HG02885 (cell line): ENCODE measurements around the gene PANK3.
"Not testable (repeated sequence)": the region's sequence is repeated elsewhere in the genome, so short reads cannot be mapped to it uniquely, and the experiment has no call there.

Experiments used
- ATAC-seq: cut with Tn5 transposase; IDR thresholded peaks from one replicate; pipeline ENCODE4 v1.9.1; 2021; ENCODE audit warnings: mild to moderate bottlenecking; ENCODE audit not compliant: unreplicated experiment, poor library complexity

Gene PANK3

DNA sequence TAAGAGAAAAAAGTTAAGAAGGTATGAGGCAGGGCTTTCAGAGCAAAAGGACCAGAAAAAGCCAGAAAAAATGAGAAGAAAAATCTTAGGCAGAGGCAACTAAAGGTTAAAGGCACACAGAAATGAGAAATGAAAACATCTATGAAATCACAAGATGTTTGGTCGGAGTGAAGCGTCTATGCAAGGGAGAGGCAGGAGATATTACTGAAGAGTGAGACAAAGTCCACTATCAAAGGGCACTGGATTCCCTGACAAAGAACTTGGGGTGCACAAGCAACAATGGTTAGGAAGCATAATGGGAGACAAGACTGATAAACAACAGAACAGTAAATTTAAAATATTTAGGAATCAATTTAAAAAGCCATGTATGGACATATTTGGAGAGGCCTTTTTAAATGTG is 16.9 kb downstream of the PANK3 start:
- no peak for ATAC-seq

DNA sequence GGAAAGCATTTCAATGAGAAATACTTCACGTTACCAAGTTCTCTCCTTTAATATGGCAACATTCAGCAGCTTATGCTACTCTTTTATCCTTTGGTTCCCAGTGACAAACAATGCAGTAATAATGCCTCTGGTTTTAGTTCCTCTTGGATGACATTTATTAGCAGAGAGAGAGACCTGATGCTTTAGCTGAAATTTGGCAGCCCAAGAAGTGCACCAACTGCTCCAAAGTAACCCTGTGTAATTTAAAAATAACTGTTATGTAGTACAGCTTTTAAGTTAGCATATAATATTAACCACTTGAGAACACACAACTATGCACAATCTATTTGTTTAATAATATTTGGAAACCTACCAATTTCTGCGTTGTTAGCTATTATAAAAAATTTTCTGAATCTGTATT is 21.8 kb downstream of the PANK3 start:
- ATAC-seq: no peak

DNA sequence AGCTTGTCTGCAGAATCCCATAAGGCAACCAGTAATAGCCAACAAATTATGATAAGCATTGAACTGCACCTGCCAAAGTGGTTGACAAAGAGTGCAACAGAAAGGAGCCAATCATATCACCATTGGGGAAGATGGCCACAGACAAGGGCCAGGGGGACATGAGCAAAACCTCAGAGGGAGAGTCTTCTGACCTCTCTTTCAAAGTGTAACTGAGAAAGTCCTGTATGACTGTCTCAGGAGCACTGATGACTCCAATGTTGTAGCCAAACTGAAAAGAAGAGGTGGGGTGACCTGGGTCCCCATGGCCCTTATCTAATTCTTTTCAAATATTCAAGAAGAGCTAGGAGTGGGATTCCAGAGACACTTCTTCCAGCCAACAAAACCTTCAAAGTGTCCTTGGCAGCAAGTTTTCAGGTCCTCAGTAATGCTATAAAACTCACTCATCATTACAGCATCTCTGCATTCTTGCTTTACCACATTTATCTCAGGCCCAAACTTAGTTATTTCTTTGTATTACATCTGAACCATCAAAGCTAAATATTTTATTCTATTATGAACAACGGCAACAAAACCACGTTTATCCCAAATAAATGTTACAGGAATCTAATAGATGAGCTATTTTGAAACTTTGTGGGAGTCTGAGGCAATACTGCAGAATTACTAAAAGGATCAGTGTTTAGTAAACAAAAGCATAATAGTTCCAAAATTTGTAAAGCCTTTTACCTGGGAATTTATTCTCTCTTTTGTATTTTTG is 25.6 kb downstream of the PANK3 start:
- no peak for ATAC-seq

DNA sequence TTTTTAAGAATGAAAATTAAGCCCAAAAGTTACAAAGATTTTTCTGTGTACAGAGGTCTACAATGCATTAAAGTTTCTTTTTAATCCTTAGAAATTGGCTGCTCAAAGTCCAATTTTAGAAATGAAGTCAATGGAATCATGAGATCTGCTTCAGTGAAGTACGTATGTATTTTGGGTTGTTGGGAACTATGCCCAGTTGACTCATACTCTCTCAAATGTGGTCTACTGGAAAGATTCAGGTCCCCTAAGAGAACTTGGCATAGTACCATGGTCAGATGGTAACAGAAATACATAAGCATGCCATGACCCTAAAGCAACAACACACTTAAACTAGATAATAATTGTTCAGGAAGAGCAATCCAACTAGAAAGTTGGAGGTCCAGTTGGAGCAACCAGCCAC is 27.0 kb downstream of the PANK3 start:
- no peak for ATAC-seq

GRCh38 chr5:168550656-168551055 is 28.5 kb downstream of the PANK3 start:
- ATAC-seq: no peak

DNA sequence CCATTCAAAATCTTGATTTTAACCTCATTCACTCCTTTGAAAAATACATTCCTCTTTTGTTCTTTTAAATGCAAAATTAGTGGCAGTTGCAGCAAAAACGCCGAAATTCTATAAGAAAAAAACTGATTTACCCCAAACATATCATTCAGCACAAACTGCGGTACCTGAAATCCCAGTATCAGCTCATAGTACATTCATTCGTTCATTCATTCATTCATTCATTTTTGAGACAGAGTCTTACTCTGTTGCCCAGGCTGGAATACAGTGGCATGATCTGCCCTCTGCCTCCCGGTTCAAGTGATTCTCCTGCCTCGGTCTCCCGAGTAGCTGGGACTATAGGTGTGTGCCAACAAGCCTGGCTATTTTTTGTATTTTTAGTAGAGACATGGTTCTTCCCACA is 29.6 kb downstream of the PANK3 start:
- no peak for ATAC-seq

GRCh38 chr5:168537176-168537575 is 42.0 kb downstream of the PANK3 start:
- ATAC-seq: no peak

- ATAC-seq: not testable (repeated sequence)
These were observed 44.8 kb downstream of the PANK3 start for GRCh38 chr5:168534351-168534750.

DNA sequence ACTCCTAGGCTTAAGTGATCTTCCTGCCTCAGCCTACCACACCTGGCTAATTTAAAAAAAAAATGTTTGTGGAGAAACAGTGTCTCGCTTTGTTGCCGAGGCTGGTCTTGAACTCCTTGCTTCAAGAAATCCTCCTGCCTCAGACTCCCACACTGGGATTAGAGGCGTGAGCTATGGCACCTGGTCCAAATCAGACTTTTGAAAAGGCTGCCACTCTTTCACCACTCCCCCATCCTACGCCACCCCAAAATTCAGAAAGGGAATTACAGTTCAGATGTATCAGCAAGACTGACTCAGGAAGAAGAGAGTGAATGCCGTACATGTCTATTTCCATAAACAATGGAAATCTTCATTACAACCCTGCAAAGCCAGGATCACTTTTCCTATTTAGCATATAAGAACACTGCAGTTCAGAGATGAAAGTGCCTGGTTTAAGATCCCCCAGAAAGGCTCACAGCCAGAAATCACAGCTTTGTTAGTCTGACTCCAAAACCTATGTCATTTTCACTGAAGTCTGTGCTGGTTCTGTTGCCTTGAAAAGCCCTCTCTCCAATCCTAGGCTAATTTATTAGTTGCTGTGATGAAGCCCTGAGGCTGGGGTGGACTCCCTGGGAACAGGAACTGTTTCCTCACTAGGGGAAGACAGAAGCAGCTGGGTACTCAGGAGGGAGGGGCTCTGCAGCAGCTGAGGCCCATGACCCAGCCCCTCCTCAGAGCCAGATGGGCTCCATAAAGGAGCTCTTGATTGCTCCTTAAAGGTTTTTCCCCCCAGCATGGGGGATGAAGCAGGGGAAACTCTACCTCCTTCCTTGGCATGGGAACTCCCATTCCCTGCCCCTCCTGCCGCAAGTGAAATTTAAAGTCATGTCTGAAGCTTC is 46.9 kb downstream of the PANK3 start:
- ATAC-seq: no peak

GRCh38 chr5:168531191-168531590 is 48.0 kb downstream of the PANK3 start:
- ATAC-seq: no peak

DNA sequence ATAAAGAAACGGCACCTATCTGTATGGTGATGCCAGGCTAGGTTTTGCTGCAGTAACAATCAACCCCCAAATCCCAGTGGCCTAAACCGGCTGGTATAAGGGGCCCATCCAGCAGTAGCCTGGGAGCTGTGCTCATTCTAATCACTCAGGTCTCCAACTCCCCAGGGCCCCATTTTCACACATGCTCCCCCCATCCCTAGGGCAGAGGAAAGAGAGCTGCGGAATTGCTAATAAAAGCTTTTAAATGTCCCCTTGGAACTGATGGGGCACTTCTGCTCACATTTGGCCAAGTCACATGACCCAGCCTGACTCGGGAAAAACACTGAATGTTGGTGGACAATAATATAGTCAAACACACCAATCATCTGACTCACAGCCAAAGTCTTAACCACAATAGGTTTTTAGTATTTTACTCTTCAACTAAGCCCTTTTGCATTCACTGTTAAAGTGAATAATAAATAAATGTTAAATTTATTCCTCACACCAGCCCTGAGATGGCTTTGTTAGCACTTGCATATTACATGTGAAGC is 48.5 kb downstream of the PANK3 start:
- no peak for ATAC-seq

- no peak for ATAC-seq
These were observed 49.6 kb downstream of the PANK3 start for GRCh38 chr5:168529374-168530234.

GRCh38 chr5:168528521-168529373 is 50.4 kb downstream of the PANK3 start, which contains the start of gene FBLL1:
Gene FBLL1 (plus strand): TSS chr5:168529305. CDS start chr5:168529505, 200 bp downstream.
- no peak for ATAC-seq

DNA sequence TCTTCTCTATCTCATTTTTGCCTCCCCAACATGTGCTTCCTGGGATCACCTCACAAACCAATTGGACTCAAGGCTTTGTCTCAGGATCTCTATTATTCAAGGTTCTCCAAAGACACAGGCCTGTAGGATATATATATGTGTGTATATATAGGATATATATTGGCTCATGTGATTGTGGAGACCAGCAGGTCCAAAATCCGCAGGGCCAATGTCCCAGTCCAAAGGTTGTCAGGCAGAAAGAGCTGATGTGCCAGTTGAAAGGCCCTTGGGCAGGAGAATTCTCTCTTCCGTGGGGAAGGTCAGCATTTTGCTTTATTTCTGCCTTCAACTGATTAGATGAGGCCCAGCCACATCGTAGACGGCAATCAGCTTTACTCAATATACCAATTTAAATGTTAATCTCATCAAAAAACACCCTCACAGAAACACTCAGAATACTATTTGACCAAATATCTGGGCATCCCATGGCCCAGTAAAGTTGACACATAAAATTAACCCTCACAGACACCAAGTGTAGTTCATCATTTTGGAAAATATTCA is 51.3 kb downstream of the PANK3 start:
- ATAC-seq: no peak

GRCh38 chr5:168525856-168526255 is 53.3 kb downstream of the PANK3 start:
- no peak for ATAC-seq

GRCh38 chr5:168513861-168514428 is 65.2 kb downstream of the PANK3 start:
- ATAC-seq: no peak

DNA sequence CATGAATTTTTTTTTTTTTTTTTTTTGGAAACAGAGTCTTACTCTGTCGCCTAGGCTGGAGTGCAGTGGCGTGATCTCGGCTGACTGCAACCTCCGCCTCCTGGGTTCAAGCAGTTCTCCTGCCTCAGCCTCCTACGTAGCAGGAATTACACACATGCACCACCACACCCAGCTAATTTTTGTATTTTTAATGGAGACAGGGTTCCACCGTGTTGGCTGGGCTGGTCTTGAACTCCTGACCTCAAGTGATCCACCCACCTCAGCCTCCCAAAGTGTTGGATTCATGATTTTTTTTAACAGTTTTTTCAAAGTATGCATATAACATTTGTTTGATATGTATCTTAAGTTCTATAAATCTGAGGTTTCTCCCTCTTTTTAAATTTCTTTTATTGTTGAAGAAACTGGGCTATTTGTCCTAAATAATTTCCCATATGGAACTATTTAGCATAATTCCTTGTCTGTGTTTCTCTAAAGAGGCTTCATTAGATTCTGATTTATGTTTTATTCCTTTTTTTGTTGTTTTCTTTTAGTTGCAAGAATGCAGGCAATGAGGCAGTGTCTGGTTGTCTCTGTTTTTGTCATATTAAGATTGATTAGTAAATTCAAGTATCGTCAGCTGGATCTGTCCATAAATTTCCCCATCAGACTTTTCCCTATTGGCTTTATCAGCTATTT is 76.5 kb downstream of the PANK3 start:
- no peak for ATAC-seq
